OCI-LY7 (cell line): ENCODE results near the gene DIAPH3.

Experiments
- CTCF ChIP-seq: fragments of 200-600 bp; sonication (generic); conservative IDR thresholded peaks from 2 replicates; pipeline ENCODE4 v1.5.1; 2014; ENCODE audit warnings: mild to moderate bottlenecking, antibody characterized with exemption, low read length, moderate library complexity, mixed read lengths
- EZH2phosphoT487 ChIP-seq: fragments of 200-600 bp; sonication (generic); IDR thresholded peaks from 2 replicates; pipeline ENCODE4 v1.6.1; 2018; ENCODE audit warnings: low read depth, borderline replicate concordance, mild to moderate bottlenecking, mixed run types, antibody characterized with exemption, low read length, moderate library complexity, mixed read lengths

GRCh38 chr13:59651479-59651878 lies 512.2 kb downstream of the DIAPH3 start:
- TF ChIP-seq CTCF (no peak), EZH2phosphoT487 (no peak)
